ENCODE results near the gene B3GLCT.
"Not testable (repeated sequence)": the region's sequence is repeated elsewhere in the genome, so short reads cannot be mapped to it uniquely, and the experiment has no call there.

B3GLCT gene
- long read RNA-seq, donor 1, full-length matches to known transcripts: 4 of 4 reads
- long read RNA-seq, donor 1, partial matches to known transcripts: 0 of 4 reads
- long read RNA-seq, donor 1, other reads (novel, unspliced or antisense): 0 of 4 reads
- long read RNA-seq, donor 2, full-length matches to known transcripts: 4 of 22 reads
- long read RNA-seq, donor 2, partial matches to known transcripts: 18 of 22 reads
- long read RNA-seq, donor 2, other reads (novel, unspliced or antisense): 0 of 22 reads
- long read RNA-seq, donor 3, full-length matches to known transcripts: 1 of 1 reads
- long read RNA-seq, donor 3, partial matches to known transcripts: 0 of 1 reads
- long read RNA-seq, donor 3, other reads (novel, unspliced or antisense): 0 of 1 reads
- long read RNA-seq, donor 4, full-length matches to known transcripts: 2 of 2 reads
- long read RNA-seq, donor 4, partial matches to known transcripts: 0 of 2 reads
- long read RNA-seq, donor 4, other reads (novel, unspliced or antisense): 0 of 2 reads
- long read RNA-seq, donor 5, full-length matches to known transcripts: 7 of 45 reads
- long read RNA-seq, donor 5, partial matches to known transcripts: 38 of 45 reads
- long read RNA-seq, donor 5, other reads (novel, unspliced or antisense): 0 of 45 reads
- long read RNA-seq, donor 6, full-length matches to known transcripts: 4 of 4 reads
- long read RNA-seq, donor 6, partial matches to known transcripts: 0 of 4 reads
- long read RNA-seq, donor 6, other reads (novel, unspliced or antisense): 0 of 4 reads
- long read RNA-seq, donor 7, full-length matches to known transcripts: 4 of 4 reads
- long read RNA-seq, donor 7, partial matches to known transcripts: 0 of 4 reads
- long read RNA-seq, donor 7, other reads (novel, unspliced or antisense): 0 of 4 reads
- long read RNA-seq, donor 8, full-length matches to known transcripts: 6 of 6 reads
- long read RNA-seq, donor 8, partial matches to known transcripts: 0 of 6 reads
- long read RNA-seq, donor 8, other reads (novel, unspliced or antisense): 0 of 6 reads

- peak; percentile 97 for DNase-seq
Observed at GRCh38 chr13:31199849-31200636, at the start of gene B3GLCT. B3GLCT (plus strand) TSS chr13:31199975; CDS start chr13:31200085, 110 bp downstream.

GRCh38 chr13:31150315-31150985 lies 49.3 kb upstream of the B3GLCT start:
- DNase-seq: no peak

DNA sequence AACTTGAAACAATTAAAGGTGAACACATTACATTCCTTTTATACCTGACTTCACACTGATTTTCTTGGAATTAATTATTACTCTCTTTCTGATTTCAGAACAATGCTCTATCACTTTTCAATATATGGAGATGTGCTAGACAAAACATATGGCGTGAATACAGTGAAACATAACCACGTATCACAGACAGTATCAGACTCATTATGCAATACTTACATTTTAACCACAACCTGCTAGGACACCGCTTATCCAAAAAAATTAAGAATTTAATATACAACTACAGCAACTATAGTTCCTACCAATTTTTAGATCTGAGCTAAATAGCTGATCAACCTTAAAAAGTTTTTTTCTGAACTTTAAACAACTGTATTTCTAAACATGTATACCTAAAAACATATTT lies 47.9 kb upstream of the B3GLCT start:
- DNase-seq: no peak

DNA sequence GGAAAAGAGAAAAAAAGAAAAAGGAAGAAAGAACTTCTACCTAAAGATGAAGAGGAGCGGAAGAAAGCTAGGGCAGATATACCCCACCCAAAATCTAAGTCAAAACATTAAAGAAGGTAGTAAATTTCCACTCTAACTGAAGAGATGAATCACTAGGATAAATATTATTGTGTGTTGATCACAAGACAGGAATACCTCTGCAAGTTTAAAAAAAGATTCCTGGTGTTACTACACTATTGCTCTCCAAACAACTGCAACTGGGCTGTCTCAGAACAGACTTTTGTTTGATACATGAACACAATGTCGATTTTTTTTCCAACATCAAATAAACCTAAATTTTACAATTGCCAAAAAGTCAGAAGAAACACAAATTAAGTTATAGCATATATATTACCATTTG lies 44.8 kb upstream of the B3GLCT start:
- no peak for DNase-seq

DNA sequence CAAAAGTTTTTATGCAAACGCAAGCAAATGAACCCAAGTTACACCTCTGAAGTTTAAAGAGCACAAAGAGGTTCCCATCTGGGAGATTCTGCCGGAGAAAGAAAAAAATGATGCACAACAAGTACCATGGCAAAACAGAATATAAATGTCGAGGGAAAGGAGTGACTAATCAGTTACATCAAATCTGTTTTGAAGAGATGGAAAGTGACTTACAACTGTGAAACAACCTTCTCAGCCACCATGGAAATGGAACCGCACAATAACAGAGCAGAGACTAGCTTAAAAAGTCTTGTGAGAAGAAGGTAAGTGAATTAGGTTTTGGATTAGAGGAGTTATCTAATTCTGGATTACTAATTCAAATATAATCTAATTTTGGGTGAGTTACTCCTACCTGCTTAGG lies 40.5 kb upstream of the B3GLCT start:
- DNase-seq: no peak

- DNase-seq: peak; percentile 75
Observed at GRCh38 chr13:31160857-31161556, 38.8 kb upstream of the B3GLCT start.

- DNase-seq: peak; percentile 99
Observed at GRCh38 chr13:31161557-31162150, 38.1 kb upstream of the B3GLCT start, which contains the start of gene HSPH1. HSPH1 (minus strand) TSS chr13:31161904; CDS start chr13:31161582, 322 bp downstream.

- no peak for DNase-seq
Observed at GRCh38 chr13:31162151-31163008, 37.4 kb upstream of the B3GLCT start.

DNA sequence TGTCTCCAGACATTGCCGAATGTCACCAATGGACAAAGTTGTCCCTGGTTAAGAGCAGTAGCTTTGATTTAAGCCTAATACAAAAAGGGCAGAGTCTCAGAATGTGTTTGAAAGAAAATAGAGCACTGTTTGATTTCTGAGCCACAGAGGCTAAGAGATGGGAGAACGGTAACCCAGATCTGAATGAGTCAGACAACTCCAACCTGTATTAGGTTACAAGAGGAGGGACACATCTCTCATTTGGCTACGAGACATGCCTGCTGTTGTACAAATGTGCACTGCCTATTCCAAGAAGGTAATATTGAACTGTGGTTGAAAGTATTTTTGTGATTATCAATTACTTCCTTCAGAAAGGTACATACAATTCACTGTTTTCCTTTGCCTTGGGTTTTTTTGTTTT lies 33.2 kb upstream of the B3GLCT start:
- DNase-seq: no peak

GRCh38 chr13:31167490-31167889 lies 32.3 kb upstream of the B3GLCT start:
- no peak for DNase-seq

DNA sequence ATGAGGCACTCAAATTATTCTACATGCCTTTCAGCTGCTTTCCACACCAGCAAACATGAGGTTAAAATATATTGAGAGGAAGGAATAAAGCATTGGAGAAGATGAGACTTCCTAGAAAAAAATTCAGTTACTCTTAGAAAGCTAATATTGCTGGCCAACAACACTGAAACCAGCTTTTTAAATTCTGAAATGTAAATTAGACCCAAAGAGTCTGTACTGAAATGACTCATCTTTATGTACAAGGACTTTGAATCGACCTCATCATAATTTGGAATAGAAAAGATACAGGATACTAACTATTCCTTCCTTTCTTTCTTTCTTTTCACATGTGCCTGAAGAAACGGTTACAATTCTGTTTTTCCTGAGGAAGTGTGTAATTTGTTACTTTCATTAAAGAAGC lies 31.6 kb upstream of the B3GLCT start:
- no peak for DNase-seq

- DNase-seq: no peak
Observed at GRCh38 chr13:31168736-31169135, 31.0 kb upstream of the B3GLCT start.

DNA sequence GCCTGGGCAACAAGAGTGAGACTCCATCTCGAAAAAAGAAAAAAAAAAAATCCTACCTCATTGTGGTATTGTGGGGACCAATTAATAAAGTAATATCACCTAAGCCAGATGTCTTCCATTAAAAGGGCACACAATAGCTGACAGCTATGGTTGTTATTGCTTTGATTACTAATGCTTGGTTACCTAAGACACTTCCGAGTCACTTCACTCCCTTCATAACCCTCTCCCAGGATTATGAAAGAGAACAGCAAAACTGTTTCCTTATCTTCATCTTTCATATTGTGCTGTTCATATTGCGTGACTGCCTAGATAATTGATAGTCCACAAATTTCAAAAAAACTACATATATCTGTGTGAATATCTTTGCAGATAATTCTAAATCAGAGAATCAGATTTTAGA lies 27.8 kb upstream of the B3GLCT start:
- DNase-seq: no peak

GRCh38 chr13:31172535-31172934 lies 27.2 kb upstream of the B3GLCT start:
- DNase-seq: no peak

DNA sequence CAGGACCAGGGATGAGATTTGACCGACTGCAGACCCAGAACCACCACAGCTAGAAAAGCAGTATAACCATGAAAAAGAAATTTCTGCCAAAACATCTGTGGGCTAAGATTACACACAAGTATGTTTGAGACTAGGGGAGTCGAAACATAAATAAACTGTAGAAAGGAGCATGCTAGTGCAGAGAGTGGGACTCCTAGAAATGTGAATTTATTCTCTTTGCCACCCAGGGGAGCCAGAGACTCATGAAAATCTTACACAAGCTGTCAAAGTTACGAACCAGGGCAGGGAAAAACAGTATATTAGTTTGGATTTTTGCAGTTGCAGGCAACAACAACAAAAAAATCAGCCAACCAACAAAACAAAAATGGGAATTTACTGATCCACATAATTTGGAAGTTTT lies 25.8 kb upstream of the B3GLCT start:
- DNase-seq: no peak

DNA sequence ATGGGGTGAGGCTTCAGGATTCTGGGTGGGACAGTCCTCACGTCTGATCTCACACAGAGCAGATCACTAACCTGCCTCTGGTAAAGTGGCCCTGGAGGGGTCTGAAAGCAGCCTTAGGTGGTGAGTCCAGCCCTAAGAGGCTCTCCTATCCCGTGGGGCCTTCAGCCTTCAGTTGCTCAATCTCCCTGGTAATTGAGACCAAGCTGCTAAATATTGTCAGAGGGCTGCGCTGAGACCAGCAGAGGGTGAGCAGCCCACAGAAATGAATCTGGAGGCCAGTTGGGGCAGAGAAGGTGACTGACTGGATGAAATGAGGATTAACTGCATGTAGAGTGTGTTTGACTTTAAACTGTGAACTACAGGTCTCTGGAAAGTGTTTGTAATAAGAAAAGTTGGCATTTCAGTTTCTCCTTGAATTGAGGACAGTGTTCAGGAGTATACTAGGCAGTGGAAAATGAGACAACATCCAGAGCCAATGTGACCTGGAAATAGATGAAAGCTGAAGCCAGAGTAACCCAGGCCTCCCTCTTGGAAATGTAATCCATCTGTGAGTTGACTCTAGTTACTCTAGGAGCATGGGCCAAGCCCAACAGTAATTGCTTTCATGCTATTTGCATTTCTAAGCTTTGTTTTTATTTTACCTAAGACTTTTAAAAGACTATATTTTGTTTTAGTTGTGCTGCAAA lies 23.8 kb upstream of the B3GLCT start:
- no peak for DNase-seq

DNA sequence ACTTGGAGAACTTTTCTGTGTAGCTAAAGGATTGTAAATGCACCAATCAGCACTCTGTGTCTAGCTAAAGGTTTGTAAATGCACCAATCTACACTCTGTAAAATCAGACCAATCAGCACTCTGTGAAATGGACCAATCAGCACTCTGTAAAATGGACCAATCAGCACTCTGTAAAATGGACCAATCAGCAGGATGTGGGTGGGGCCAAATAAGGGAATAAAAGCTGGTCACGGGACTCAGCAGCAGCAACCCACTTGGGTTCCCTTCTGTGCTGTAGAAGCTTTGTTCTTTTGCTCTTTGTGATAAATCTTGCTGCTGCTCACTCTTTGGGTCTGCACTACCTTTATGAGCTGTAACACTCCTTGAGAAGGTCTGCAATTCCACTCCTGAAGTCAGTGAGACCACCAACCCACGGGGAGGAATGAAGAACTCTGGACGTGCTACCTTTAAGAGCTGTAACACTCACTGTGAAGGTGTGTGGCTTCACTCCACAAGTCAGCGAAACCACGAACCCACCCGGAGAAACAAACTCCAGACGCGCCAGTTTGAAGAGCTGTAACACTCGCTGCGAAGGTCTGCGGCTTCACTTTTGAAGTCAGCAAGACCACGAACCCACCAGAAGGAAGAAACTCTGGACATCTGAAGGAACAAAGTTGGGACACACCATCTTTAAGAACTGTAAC lies 21.8 kb upstream of the B3GLCT start:
- DNase-seq: not testable (repeated sequence)

GRCh38 chr13:31179241-31179640 lies 20.5 kb upstream of the B3GLCT start:
- DNase-seq: no peak
